Psoas muscle (tissue), 8 donors: ENCODE data around the gene TARS2. TPM values are rescaled to one million over a fixed set of nuclear protein-coding genes. Genes with fewer than 3 reads are reported as not detected.

Experiments
- ATAC-seq, 4 donors: fragments of 200-7000 bp; cut with Tn5 transposase; one replicate each; pipeline ENCODE4 v1.9.1; 2020; ENCODE audit warnings: moderate library complexity in 3 of 4, mild to moderate bottlenecking in 2 of 4
- DNase-seq, 2 donors: peaks; one replicate each; pipeline ENCODE4 v3.0.0-alpha.2; 2020
- H3K27ac ChIP-seq: fragments of 200-600 bp; one replicate; pipeline ENCODE4 v1.8.0; 2022
- H3K27me3 ChIP-seq, 3 donors: fragments of 200-600 bp in 1 of 3; one replicate each; pipeline versions ENCODE4 v1.6.1 to v1.8.0; 2013 to 2022; ENCODE audit warnings: low read length in 2 of 3, mild to moderate bottlenecking in 2 of 3, moderate library complexity in 1 of 3; ENCODE audit not compliant: insufficient read depth in 3 of 3
- H3K36me3 ChIP-seq, 2 donors: fragments of 200-600 bp in 1 of 2; one replicate each; pipeline versions ENCODE4 v1.6.1 to v1.8.0; 2013 to 2022; ENCODE audit warnings: low read depth in 1 of 2, mild to moderate bottlenecking in 1 of 2, moderate library complexity in 1 of 2; ENCODE audit not compliant: insufficient read depth in 1 of 2
- H3K4me1 ChIP-seq: fragments of 200-600 bp; one replicate; pipeline ENCODE4 v1.8.0; 2022
- H3K4me3 ChIP-seq: fragments of 200-600 bp; one replicate; pipeline ENCODE4 v1.8.0; 2022; ENCODE audit warnings: mild to moderate bottlenecking
- H3K9me3 ChIP-seq: fragments of 200-600 bp; one replicate; pipeline ENCODE4 v1.8.0; 2022
- CTCF ChIP-seq: fragments of 200-600 bp; IDR thresholded peaks from one replicate; pipeline ENCODE4 v1.8.0; 2022; ENCODE audit warnings: antibody characterized with exemption
- WGBS, 3 donors: extraction: QIAGEN DNeasy Blood & Tissue Kit; methylation state at CpG; one replicate each; pipeline versions ENCODE4 v1.1.6 to v1.1.7; 2013; 5-methylcytosine and 5-hydroxymethylcytosine counted together
- intact Hi-C, 2 donors: fragments of 100-400 bp; cut with DNase I; formaldehyde crosslinking; loops; one replicate each; pipeline versions ENCODE4 v1.11.0 to v1.14.2; 2022
- polyA plus RNA-seq, 3 donors: library from polyadenylated mRNA; stranded (reverse); fragments of 200-250 nt; gene quantifications; one replicate each; pipeline ENCODE4 v1.2.3, GENCODE V29; 2013
- total RNA-seq, 4 donors: library from RNA; stranded (reverse); fragmentation: NEBNext Ultra II Directional in 2 of 4; extraction: Animal tissue kit (Norgen Biotek cat#: 25700) in 2 of 4; gene quantifications; one replicate each; pipeline versions ENCODE4 v1.2.1 to v1.2.4, GENCODE V29; 2021 to 2023
- donor health status: healthy with polysubstance abuse.
- donor health status: DM: no; HTN: no; CAD: no; lungs with moderate emphysema.
- donor health status: Bipolar disorder and iron deficiency.
- donor health status: healthy.
- donor health status: DM: yes; HTN: yes; CAD: no.
- donor health status: DM: no; HTN: no; CAD: no.
- donor health status: DM: no; HTN: no; CAD: no.
- donor health status: DM: yes; HTN: yes; CAD: no.

TARS2 gene
- total and polyA plus RNA-seq, 7 donors, result 9.6 to 44.5 (median 24.0) TPM

DNA sequence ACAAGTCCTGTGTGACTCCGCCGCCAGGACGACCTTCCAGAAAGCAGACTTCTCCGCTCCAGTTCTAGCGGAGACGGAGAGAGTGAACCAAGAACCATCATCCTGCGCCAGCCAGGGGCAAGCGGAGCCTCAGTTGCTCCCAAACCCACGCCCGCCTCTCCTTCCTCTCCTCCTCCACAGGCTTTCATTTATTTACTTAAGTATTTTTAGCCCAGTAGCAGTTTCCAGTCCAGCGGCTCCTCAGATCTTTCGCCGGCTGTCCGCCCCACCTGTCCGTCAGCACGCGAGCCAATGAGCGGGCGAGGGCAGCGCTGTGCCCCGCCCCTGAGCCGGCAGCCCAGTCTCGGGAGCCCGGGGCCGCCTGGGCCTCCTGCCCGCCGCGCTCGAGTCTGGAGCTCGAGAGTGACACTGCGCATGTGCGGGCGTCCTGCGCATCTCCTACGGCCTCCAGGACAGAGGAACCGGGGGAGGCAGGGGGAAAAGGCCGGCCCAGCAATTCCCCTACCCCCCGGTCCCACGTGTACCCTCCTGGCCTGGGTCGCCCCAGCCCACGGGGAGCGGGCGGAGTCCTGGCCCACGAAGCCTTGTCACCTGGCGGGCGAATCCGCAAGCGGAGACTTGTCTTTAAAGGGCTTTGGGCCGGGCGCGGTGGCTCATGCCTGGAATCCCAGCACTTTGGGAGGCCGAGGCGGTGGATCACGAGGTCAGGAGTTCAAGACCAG, 28.3 kb downstream of the TARS2 start, which contains the start of gene FALEC:
TSS of gene FALEC (plus strand) at position 425 of the 722 bp plus-strand sequence.
- Histone ChIP-seq H3K27me3 (no peaks in the 10 kb centered on the region), H3K36me3 (peaks cover 0 to 24% of the 10 kb centered on the region in 2 donors), H3K4me3 (peak within 1 kb of the TSS; percentile 74), H3K4me1 (peaks cover 6% of the 10 kb centered on the region), H3K27ac (peak within 1 kb of the TSS; percentile 94), H3K9me3 (no peaks in the 10 kb centered on the region)
- DNase-seq (peak; percentile 98 to 99), ATAC-seq (peak; percentile 98 to 99 (median 99))
- WGBS, 3 donors, result 0 to 1% (median 1%) methylated on average over 52 to 54 of the region's 54 CpGs
- intact Hi-C loops, result loop anchor here in 1 of 2 donors (5.0 kb wide), 1 partner anchor 38 kb away; no protein-coding TSS in a partner anchor
- TF ChIP-seq CTCF, result no peak

- WGBS, 3 donors, result 1 to 3% (median 3%) methylated on average over 15 to 19 of the region's 19 CpGs
- DNase-seq (no peak), ATAC-seq (peak in 2 of 4 donors; percentile 2 to 5)
- Histone ChIP-seq H3K9me3 (no peaks in the 10 kb centered on the region), H3K4me3 (peak overlapping the region; percentile 74), H3K27ac (peak overlapping the region; percentile 94), H3K36me3 (peaks cover 0 to 19% of the 10 kb centered on the region in 2 donors), H3K27me3 (no peaks in the 10 kb centered on the region), H3K4me1 (peaks cover 8% of the 10 kb centered on the region)
- TF ChIP-seq CTCF, result no peak
- intact Hi-C loops, result loop anchor here in 1 of 2 donors (5.0 kb wide), 1 partner anchor 39 kb away; no protein-coding TSS in a partner anchor
These were observed 28.9 kb downstream of the TARS2 start for GRCh38 chr1:150516050-150516591.

GRCh38 chr1:150516616-150517015, 29.4 kb downstream of the TARS2 start:
- peaks cover 0 to 14% of the 10 kb centered on the region in 2 donors for H3K36me3 ChIP-seq
- WGBS, 3 donors, result 33 to 56% (median 38%) methylated on average over 4 of the region's 4 CpGs
- intact Hi-C loops, result loop anchor here in 1 of 2 donors (5.0 kb wide), 1 partner anchor 39 kb away; no protein-coding TSS in a partner anchor
- no peaks in the 10 kb centered on the region for H3K27me3 ChIP-seq
- peaks cover 13% of the 10 kb centered on the region for H3K4me1 ChIP-seq
- TF ChIP-seq CTCF, result no peak
- DNase-seq (no peak), ATAC-seq (no peak)
- H3K9me3 ChIP-seq, result no peaks in the 10 kb centered on the region
- peak overlapping the region; percentile 74 for H3K4me3 ChIP-seq
- peak overlapping the region; percentile 94 for H3K27ac ChIP-seq

- 13 to 29% (median 18%) methylated on average over 1 of the region's 1 CpG for WGBS, 3 donors
- Histone ChIP-seq H3K36me3 (peaks cover 0 to 5% of the 10 kb centered on the region in 2 donors), H3K27me3 (no peaks in the 10 kb centered on the region), H3K4me1 (peaks cover 12% of the 10 kb centered on the region), H3K4me3 (no peak overlapping the region), H3K9me3 (no peaks in the 10 kb centered on the region), H3K27ac (peak overlapping the region; percentile 14)
- intact Hi-C loops, result no loop called here
- DNase-seq (no peak), ATAC-seq (peak; percentile 71 to 91 (median 82))
- no peak for TF ChIP-seq CTCF
These were observed 34.2 kb downstream of the TARS2 start for GRCh38 chr1:150521196-150521968.
